HG02973 (cell line): ENCODE results near the gene ATRNL1.

ENCODE experiments used
- ATAC-seq: cut with Tn5 transposase; IDR thresholded peaks from one replicate; pipeline ENCODE4 v1.9.1; 2021; ENCODE audit warnings: moderate library complexity; ENCODE audit not compliant: unreplicated experiment

ATRNL1 gene

DNA sequence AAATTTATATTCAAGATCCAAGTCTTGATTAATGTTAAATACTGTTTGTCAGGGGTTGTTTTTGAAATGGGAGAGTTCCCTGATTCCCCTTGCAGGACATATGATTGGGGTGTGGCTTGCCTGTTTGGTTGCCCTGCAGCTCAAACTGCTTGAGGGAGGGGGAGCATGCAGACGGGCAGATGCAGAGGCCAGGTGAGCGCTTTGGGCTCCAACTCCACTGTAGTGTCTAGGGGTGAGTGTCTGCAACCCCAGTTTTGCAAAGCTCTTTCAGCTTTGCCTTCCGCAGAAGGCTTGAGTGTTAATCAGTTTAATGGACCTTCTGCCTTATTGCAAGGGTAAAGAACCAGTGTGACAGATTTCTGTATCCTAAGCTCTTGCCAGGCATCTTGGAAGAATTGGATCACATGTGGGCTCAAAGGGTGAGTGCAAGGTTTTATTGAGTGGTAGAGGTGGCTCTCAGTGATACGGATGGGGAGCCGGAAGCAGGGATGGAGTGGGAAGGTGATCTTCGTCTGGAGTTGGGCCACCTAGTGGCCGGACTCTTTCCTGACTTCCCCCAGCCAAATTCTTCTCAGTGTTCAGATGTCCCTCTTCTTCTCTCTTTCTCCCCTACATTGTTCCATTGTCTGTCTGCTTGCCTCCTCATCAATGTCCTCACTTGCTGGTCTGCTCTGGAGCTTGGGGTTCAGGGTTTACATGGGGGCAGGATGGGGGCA is 479.7 kb downstream of the ATRNL1 start:
- no peak for ATAC-seq

- ATAC-seq, result no peak
Measured at GRCh38 chr10:115580239-115580638, 487.1 kb downstream of the ATRNL1 start.

- ATAC-seq, result no peak
Measured at GRCh38 chr10:115593060-115593459, 499.9 kb downstream of the ATRNL1 start.

DNA sequence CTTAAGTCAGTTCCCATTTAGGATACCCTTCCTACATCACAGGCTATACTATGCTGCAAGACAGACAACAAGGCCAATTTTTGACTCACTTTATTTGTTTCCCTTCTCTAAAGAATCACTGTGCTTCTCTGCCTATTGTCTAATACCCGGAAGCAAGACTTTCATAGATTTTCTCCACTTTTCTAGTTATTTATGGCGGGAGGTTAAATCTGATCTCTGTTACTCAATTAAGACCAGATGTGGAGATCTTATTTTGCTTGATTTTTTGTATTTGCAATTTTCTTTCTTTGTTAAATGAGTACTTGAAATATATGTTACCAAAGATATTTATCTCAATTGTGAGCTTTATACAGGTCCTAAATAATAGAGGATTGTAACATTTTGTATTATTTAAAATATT is 511.5 kb downstream of the ATRNL1 start:
- ATAC-seq, result no peak

DNA sequence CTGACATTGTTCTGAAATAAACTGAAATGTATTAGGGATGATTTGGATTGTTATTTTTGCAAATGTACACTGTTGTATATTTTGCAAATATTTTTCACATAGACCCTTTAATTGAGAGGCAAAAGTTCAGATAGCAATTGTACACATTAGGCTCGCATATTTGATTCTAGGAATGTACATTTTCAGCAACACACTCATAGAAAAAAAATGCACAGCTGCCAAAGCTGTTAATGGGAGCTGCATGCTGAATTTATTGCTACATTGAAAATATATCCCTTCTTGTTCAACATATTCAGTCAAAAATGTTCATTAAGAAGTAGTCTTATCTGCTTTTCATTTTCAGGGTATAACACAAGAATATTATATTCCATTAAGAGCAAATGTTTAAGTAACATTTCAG is 512.9 kb downstream of the ATRNL1 start:
- ATAC-seq, result no peak

- ATAC-seq, result no peak
Measured at GRCh38 chr10:115606741-115607140, 513.6 kb downstream of the ATRNL1 start.

- ATAC-seq, result no peak
Measured at GRCh38 chr10:115624448-115624847, 531.3 kb downstream of the ATRNL1 start.

DNA sequence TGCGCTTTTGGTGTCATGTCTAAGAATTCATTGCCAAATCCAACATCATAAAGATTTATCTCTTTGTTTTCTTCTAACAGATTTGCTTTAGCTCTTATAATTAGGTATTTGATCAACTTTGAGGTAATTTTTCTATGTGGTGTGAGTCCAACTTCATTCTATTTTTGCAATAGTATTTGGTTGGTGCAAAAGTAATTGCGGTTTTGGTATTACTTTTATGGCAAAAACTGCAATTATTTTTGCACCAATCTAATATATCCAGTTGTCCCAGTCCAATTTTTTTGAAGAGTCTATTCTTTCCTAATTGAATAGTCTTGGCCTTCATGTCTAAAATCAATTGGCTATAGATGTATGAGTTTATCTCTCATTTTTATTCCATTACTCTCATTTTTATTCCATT is 535.5 kb downstream of the ATRNL1 start:
- no peak for ATAC-seq

- no peak for ATAC-seq
Measured at GRCh38 chr10:115638246-115638645, 545.1 kb downstream of the ATRNL1 start.

DNA sequence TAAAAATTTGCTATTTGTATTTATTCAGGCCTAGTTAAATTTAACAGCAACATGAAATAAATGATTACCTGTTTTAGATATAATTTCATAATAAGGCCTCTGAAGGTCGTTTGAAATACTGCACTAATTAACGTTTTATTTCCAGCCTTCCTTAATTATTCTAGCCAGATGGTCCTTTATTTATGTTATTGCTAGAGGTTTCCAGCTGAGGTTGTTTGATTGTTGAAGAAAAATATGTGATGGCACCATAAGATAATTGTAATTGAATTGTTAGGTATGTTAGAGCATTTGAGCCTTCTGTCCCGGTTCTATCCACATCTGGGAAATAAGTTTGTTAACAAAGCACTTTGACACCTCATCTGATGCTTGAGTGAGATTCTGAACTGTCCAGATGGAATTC is 556.1 kb downstream of the ATRNL1 start:
- no peak for ATAC-seq

DNA sequence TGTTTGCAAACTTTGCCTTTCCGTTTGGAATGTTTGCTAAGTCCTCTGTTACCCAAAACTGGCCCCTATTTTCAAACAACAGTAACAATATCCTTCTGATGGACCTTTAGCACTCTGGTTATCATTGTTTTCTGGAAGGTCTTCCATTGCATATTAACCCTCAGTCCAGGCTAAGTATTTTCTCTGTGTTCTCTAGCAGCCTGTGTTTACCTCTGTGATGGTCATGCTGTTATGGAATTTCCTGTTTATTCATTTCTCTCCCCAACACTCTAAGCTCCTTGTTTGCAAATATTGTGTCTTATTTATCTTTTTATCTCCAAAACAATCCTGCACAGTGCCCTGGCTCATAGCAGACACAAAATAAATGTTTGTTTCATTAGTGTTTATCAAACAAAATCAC is 560.3 kb downstream of the ATRNL1 start:
- ATAC-seq, result no peak

DNA sequence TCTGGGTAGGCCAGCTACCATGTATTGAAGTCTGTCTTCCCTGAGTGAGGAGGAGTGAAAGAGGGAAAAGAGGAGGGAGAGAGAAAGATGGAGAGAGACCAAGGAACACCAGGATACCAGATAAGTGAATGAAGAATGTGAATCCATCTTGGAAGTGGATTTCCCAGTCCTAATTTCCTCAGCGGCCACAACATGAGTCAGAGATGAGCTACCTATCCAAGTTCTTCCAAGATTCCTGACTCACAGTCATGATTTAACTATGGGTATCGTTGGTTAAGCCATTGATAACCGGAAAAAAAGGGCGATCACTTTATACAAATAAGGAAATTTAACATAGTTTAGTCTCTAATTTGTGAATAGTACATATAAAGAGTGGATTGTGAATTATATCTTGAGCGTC is 561.8 kb downstream of the ATRNL1 start:
- no peak for ATAC-seq

DNA sequence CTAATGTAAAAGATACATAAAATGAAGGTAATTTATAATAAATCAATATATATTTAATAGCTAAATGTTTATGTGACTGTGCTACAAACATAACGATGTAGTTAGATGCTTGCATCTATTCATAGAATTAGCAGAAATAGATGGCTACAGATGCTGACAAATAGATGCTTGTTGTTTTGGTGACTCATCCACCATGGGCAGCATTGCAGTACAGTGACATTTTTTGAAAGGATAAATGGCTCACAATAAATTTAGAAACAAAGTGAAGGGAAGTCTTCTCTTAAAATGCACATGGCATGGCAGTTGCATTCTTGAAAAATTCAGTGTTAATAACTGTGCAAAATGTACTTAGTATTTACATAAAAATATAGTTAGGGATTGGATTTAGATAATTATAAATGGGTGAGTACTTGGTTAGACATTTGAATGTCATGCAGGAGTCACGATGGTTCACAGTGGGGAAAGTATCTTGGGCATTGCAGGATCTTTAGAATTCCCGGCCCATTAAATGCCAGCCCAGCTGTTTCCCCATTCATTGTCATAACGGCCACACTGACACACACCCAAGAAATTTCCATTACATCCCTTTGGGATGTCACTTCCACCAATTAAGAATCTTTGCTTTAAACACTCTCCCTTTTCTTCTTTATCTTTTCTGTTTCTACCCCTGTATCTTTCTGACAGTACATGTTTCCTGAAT is 564.1 kb downstream of the ATRNL1 start:
- no peak for ATAC-seq

DNA sequence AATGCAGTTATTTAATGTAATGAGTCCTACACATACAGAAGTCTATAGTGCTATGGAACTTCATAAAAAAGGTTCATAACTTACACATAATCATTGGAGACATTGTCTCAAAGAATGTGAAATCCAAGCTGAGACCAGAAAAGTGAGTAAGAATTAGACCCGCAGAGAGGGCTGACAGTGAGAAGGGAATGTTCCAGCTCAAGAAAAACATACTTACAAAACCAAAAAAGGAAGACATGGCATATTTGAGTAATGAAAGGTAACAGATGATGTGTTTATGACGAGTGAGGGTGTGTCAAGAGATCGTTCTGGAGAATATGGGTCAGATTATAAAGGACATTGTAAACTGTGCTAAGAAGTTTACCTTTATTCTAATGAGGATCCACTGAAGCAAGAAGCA is 566.5 kb downstream of the ATRNL1 start:
- no peak for ATAC-seq

- ATAC-seq, result no peak
Measured at GRCh38 chr10:115660391-115660790, 567.2 kb downstream of the ATRNL1 start.

DNA sequence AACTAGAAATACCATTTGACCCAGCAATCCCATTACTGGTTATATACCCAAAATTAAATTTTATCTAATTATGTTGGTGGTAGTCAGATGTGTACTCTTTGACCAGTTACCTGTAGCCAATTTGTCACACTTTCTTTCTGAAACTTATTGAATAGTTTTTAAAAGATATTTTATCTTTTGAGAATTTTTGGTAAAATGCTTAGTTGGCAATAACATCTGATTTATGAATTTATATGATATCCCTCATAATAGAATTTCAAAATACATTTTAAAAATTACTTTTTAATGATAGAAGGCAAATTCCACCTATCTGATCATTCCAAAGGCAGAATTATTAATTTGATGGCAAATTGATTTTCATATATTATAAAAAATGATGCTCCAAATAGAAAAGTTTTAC is 569.3 kb downstream of the ATRNL1 start:
- no peak for ATAC-seq

GRCh38 chr10:115665549-115665948 is 572.4 kb downstream of the ATRNL1 start:
- no peak for ATAC-seq

DNA sequence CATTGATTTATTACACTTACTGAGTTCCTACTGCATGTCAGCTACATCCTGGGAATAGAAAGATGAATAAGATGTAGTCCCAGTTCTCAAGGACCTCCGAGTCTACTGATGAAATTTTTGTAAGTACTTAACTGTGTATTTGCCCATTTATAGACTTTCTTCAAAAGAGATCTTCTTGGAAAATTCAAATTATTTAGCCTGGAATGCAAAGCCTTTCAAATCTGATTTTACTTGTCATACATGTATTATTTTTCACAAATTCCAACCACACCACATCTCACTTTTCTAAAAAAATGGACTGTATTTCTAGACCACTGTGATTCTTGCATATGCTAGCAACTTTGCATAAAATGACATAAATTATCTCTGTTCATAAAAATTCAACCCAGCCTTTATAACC is 581.3 kb downstream of the ATRNL1 start:
- no peak for ATAC-seq

DNA sequence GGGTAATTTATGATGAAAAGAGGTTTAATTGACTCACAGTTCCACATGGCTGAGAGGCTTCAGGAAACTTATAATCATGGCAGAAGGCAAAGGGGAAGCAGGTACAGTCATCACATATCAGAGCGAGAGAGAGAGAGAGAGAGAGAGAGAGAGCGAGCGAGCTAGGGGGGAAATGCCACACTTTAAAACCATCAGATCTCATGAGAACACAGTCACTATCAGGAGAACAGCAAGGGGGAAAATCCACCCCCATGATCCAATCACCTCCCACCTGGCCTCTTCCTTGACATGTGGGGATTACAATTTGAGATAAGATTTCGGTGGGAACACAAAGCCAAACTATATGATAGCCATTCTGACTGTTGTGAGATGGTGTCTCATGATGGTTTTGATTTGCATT is 603.6 kb downstream of the ATRNL1 start:
- no peak for ATAC-seq

DNA sequence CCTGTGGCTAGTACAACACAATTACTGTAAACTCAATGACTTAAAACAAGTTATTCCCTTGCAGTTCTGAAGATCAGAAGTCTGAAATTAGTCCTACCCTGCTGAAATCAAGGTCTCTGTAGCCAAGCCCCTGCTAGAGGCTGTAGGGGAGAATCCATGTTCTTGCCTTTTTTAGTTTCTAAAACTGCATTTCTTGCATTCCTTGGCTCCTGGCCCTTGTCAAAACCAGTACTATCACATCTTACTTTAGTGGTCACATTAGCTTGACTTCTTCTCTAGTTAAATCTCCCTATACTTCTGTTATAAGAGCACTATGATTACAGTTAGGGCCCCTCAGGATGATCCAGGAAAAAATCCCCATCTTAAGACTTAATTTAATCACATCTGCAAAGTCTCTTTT is 612.9 kb downstream of the ATRNL1 start:
- no peak for ATAC-seq

DNA sequence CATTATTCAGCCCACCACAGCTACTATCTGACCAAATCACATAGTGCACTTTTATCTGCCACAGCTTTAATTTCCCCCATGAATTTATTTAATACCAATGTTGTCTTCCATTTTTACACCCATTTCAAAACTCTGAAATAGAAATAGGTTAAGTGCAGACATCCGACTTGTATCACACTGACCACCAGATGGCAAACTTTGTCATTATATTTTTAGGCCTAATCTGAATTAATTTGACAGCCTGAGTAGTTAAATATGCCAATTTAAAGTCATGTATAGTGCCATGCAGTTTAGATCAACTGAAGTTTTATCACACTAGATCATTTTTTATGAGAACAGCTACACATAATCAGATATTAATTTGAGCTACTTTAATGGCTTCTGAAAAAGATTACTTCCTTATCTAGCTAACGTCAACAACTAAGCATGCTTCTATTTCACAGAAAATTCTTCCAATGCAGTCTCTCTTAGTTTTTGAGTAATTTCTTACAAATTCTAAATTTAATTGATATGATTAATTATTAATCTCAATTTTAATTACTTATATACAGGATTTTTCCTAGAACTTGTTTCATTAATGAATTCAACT is 613.4 kb downstream of the ATRNL1 start:
- ATAC-seq, result no peak

- ATAC-seq, result no peak
Measured at GRCh38 chr10:115710136-115710535, 617.0 kb downstream of the ATRNL1 start.
